ENCODE measurements around the gene SHKBP1. TPM values are rescaled to one million over a fixed set of nuclear protein-coding genes. Genes with fewer than 3 reads are reported as not detected.

The SHKBP1 gene
- total and polyA plus RNA-seq, 2 of the 13 experiments (the other 11 are each of a cell fraction or from before 2014, with no cell fraction given): 16.2 to 17.4 TPM

- no peak overlapping the region for H2AFZ ChIP-seq (ENCODE audit: low read length)
These were observed 16.6 kb upstream of the SHKBP1 start for GRCh38 chr19:40560092-40560507.

More at GRCh38 chr19:40560092-40560507, 16.6 kb upstream of the SHKBP1 start:
- ChIA-PET POLR2A (no interaction called here), CTCF (ENCODE audit: low intra/inter-chr PET ratio, low total read pairs) (no interaction called here)
- Histone ChIP-seq H3K79me2 (ENCODE audit: insufficient read depth, low read length) (no peaks in the 10 kb centered on the region), H3K27ac (ENCODE audit: extremely low read length, insufficient read depth, low read length) (no peak overlapping the region), H3K4me2 (ENCODE audit: low read depth, low read length) (no peak overlapping the region), H3K4me1 (ENCODE audit: insufficient read depth, low read length) (no peaks in the 10 kb centered on the region), H3K36me3 (replicated peaks in 1 of 2; ENCODE audit: control insufficient read depth in 1 of 2, insufficient read depth in 2 of 2, low read length in 2 of 2) (no peaks in the 10 kb centered on the region), H4K20me1 (ENCODE audit: insufficient read depth, low read length) (no peaks in the 10 kb centered on the region), H3K9ac (ENCODE audit: insufficient read depth, low read depth, low read length) (no peak overlapping the region), H3K4me3 (replicated peaks in 1 of 3; ENCODE audit: insufficient read depth in 1 of 3, low read depth in 2 of 3, low read length in 3 of 3) (no peak overlapping the region), H3K9me3 (ENCODE audit: low read length) (no peaks in the 10 kb centered on the region), H3K27me3 (ENCODE audit: control insufficient read depth in 1 of 2, insufficient read depth in 2 of 2, low read length in 2 of 2) (peaks cover 8 to 34% of the 10 kb centered on the region in 2 experiments; a peak in 4 of 5 replicates)
- DNase-seq (ENCODE audit: low spot score) (no peak), FAIRE-seq (no peak), ATAC-seq (peak; percentile 36; the same call in 1 of the 3 replicates)
- TF ChIP-seq TARDBP (CRISPR knock-in tag; IDR thresholded peaks at IDR 0.05) (no peak), ZNF644 (CRISPR knock-in tag; IDR thresholded peaks at IDR 0.05; ENCODE audit: low read depth) (no peak), RNF2 (conservative IDR thresholded peaks at IDR 0.05; ENCODE audit: low read depth) (no peak), GPN1 (CRISPR knock-in tag; IDR thresholded peaks at IDR 0.05; ENCODE audit: borderline replicate concordance) (no peak), ZNF512B (CRISPR knock-in tag; IDR thresholded peaks at IDR 0.05; ENCODE audit: borderline replicate concordance) (no peak), RNF219 (CRISPR knock-in tag; IDR thresholded peaks at IDR 0.05) (no peak), PATZ1 (CRISPR knock-in tag; IDR thresholded peaks at IDR 0.05) (no peak), ZNF746 (CRISPR knock-in tag; IDR thresholded peaks at IDR 0.05) (no peak), EHMT2 (IDR thresholded peaks at IDR 0.05; ENCODE audit: borderline replicate concordance, low read depth, low read length) (no peak)
- 50% methylated on average over 4 of the region's 20 CpGs for WGBS (ENCODE audit: low lambda C conversion rate)
- intact Hi-C loops (cut with micrococcal nuclease; ENCODE audit: unreplicated experiment) (no loop called here), in situ Hi-C loops (cut with HindIII; ENCODE audit: extremely low pct_ligation_motif_present, low pct_unique_long_range_greater_than_20kb) (no loop called here)
- BruUV-seq (replicated peaks): no TSS peak
